HG03159 (cell line): Measurements from ENCODE around the gene TAL1.

ENCODE experiments used
- ATAC-seq: cut with Tn5 transposase; IDR thresholded peaks from one replicate; pipeline ENCODE4 v1.9.1; 2021; ENCODE audit warnings: mild to moderate bottlenecking, moderate library complexity; ENCODE audit not compliant: unreplicated experiment

TAL1 gene

GRCh38 chr1:47178654-47179016, 53.4 kb downstream of the TAL1 start:
- no peak for ATAC-seq

- no peak for ATAC-seq
Measured at GRCh38 chr1:47178020-47178419, 54.0 kb downstream of the TAL1 start.

- peak; percentile 42 for ATAC-seq
Measured at GRCh38 chr1:47175227-47175934, 56.6 kb downstream of the TAL1 start.

DNA sequence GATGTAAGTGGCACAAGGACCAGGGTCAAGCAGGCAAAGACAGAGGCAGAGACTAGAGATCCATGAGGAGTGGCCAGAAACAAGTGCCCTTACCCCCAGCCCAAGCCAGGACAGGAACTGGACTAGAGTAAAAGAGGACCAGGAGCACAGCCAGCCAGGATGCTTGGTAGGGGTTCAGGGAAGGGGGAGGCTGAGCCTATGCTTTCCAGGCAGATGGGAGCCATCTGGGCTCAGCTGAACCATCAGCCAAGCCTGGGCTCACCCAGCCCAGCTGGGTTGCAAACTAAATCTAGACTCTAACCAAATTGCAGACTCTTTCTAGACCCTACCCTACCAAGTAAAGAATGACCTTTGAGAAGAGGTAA, 57.4 kb downstream of the TAL1 start:
- ATAC-seq, result no peak

- ATAC-seq, result no peak
Measured at GRCh38 chr1:47172782-47173181, 59.2 kb downstream of the TAL1 start.
